B cell (primary cell): Measurements from ENCODE around the gene LRRC8B. TPM values are rescaled to one million over a fixed set of nuclear protein-coding genes. Genes with fewer than 3 reads are reported as not detected.
"Not testable (repeated sequence)": the region's sequence is repeated elsewhere in the genome, so short reads cannot be mapped to it uniquely, and the experiment has no call there.

Source experiments
- ATAC-seq: fragments of 200-7000 bp; cut with Tn5 transposase; one replicate; pipeline ENCODE4 v1.10.0; 2021; ENCODE audit warnings: low read depth, mild to moderate bottlenecking, moderate number of reproducible peaks, moderate library complexity
- CTCF ChIA-PET: fragments of 350-600 bp; sonication (Branson Sonifier 250); formaldehyde crosslinking; loops from one replicate; lab custom pipeline; 2021; ENCODE audit warnings: antibody characterized with exemption, inconsistent platforms; lab: Charles Lee
- POLR2A ChIA-PET: fragments of 350-600 bp; sonication (Branson Sonifier 250); formaldehyde crosslinking; loops from one replicate; lab custom pipeline; 2021; ENCODE audit warnings: antibody characterized with exemption; lab: Charles Lee
- DNase-seq: peaks from one replicate; pipeline ENCODE4 v3.0.0; 2013
- H2AFZ ChIP-seq: 2 replicates; pipeline ENCODE4 v1.6.1; 2012; ENCODE audit warnings: mild to moderate bottlenecking, low read depth, low read length; ENCODE audit not compliant: insufficient read depth, poor library complexity, severe bottlenecking
- H3K27ac ChIP-seq, 2 donors: 1 replicate in 1 of 2; 2 replicates in 1 of 2; pipeline ENCODE4 v1.5.1; 2012 to 2013; ENCODE audit warnings: low read length in 2 of 2, mild to moderate bottlenecking in 2 of 2, moderate library complexity in 1 of 2
- H3K27me3 ChIP-seq, 4 experiments: fragments of 200-600 bp in 1 of 4; sonication (generic) in 1 of 4; replicated peaks in 1 of 4; 1 replicate in 2 of 4; 2 replicates in 2 of 4; pipeline versions ENCODE4 v1.6.1 to v1.7.0; 2013 to 2016; ENCODE audit warnings: low read length in 3 of 4, mild to moderate bottlenecking in 2 of 4, mixed read lengths in 1 of 4, moderate library complexity in 1 of 4; ENCODE audit not compliant: insufficient read depth in 4 of 4, control insufficient read depth in 3 of 4; ENCODE audit errors: control extremely low read depth in 1 of 4
- H3K36me3 ChIP-seq, 2 experiments: replicated peaks in 1 of 2; 1 replicate in 1 of 2; 2 replicates in 1 of 2; pipeline versions ENCODE4 v1.6.1 to v1.7.1; 2013; ENCODE audit warnings: low read length in 1 of 2; ENCODE audit not compliant: insufficient read depth in 2 of 2, control insufficient read depth in 1 of 2; ENCODE audit errors: control extremely low read depth in 1 of 2, extremely low read depth in 1 of 2
- H3K4me1 ChIP-seq, 2 donors: fragments of 200-600 bp in 1 of 2; sonication (generic) in 1 of 2; 1 replicate in 1 of 2; 2 replicates in 1 of 2; pipeline versions ENCODE4 v1.5.1 to v1.6.1; 2013 to 2017; ENCODE audit warnings: low read length in 2 of 2; ENCODE audit not compliant: control insufficient read depth in 2 of 2, insufficient read depth in 2 of 2
- H3K4me2 ChIP-seq: replicated peaks from 2 replicates; pipeline ENCODE3; 2012; ENCODE audit warnings: mild to moderate bottlenecking, low read depth, low read length; ENCODE audit not compliant: poor library complexity, severe bottlenecking
- H3K4me3 ChIP-seq, 5 experiments: fragments of 200-600 bp in 1 of 5; sonication (generic) in 1 of 5; 1 replicate in 3 of 5; 2 replicates in 2 of 5; pipeline versions ENCODE4 v1.5.1 to v1.7.0; 2011 to 2016; ENCODE audit warnings: low read length in 4 of 5, mild to moderate bottlenecking in 4 of 5, low read depth in 2 of 5, control low read depth in 1 of 5, moderate library complexity in 1 of 5; ENCODE audit not compliant: insufficient read depth in 1 of 5; ENCODE audit errors: control extremely low read depth in 1 of 5, extremely low read depth in 1 of 5
- H3K79me2 ChIP-seq: fragments of 200-600 bp; sonication (generic); one replicate; pipeline ENCODE4 v1.6.0; 2016; ENCODE audit warnings: low read length; ENCODE audit not compliant: control insufficient read depth, insufficient read depth
- H3K9ac ChIP-seq: fragments of 200-600 bp; sonication (generic); 2 replicates; pipeline ENCODE4 v1.6.1; 2017; ENCODE audit warnings: mild to moderate bottlenecking, low read length, moderate library complexity
- H3K9me3 ChIP-seq, 3 donors: one replicate each; pipeline versions ENCODE4 v1.6.1 to v1.7.1; 2013; ENCODE audit warnings: low read length in 2 of 3; ENCODE audit not compliant: control insufficient read depth in 2 of 3, insufficient read depth in 1 of 3; ENCODE audit errors: control extremely low read depth in 1 of 3
- H4K20me1 ChIP-seq: 2 replicates; pipeline ENCODE4 v1.6.0; 2012; ENCODE audit warnings: mild to moderate bottlenecking, low read length; ENCODE audit not compliant: insufficient read depth, control insufficient read depth, poor library complexity, severe bottlenecking
- H3K27ac Mint-ChIP-seq: one replicate; pipeline ENCODE4 v1.8.0; 2021; ENCODE audit warnings: mixed read lengths
- H3K27me3 Mint-ChIP-seq: one replicate; pipeline ENCODE4 v1.8.0; 2021; ENCODE audit warnings: mixed read lengths
- H3K4me1 Mint-ChIP-seq: one replicate; pipeline ENCODE4 v1.8.0; 2021; ENCODE audit warnings: mixed read lengths
- H3K4me3 Mint-ChIP-seq: one replicate; pipeline ENCODE4 v1.8.0; 2021; ENCODE audit warnings: mixed read lengths
- H3K9me3 Mint-ChIP-seq: one replicate; pipeline ENCODE4 v1.8.0; 2022; ENCODE audit warnings: mixed read lengths; ENCODE audit not compliant: insufficient read depth
- CTCF ChIP-seq: fragments of 200-600 bp; IDR thresholded peaks from one replicate; pipeline ENCODE4 v1.8.0; 2022; ENCODE audit warnings: antibody characterized with exemption, mild to moderate bottlenecking
- EZH2 ChIP-seq: IDR thresholded peaks from 2 replicates; pipeline ENCODE4 v1.6.1; 2012; ENCODE audit warnings: borderline replicate concordance, low read depth, mild to moderate bottlenecking, moderate library complexity, low read length; ENCODE audit not compliant: insufficient read depth, poor library complexity, severe bottlenecking
- WGBS: methylation state at CpG from one replicate; pipeline ENCODE4 v1.1.5; 2013; ENCODE audit warnings: missing lambda C conversion rate; ENCODE audit not compliant: insufficient coverage; 5-methylcytosine and 5-hydroxymethylcytosine counted together
- intact Hi-C: fragments of 100-400 bp; cut with micrococcal nuclease; formaldehyde crosslinking; loops from one replicate; pipeline ENCODE4 v1.10.0; 2022
- polyA plus RNA-seq: library from polyadenylated mRNA; depleted of rRNA; stranded (reverse); fragments of >200 nt; gene quantifications from 2 replicates; pipeline ENCODE4 v1.2.3, GENCODE V29; 2012
- total RNA-seq, 2 donors: library from RNA; stranded (reverse); fragments of 120-200 nt in 1 of 2; gene quantifications; 1 replicate in 1 of 2; 2 replicates in 1 of 2; pipeline versions ENCODE4 v1.2.3 to v1.2.4, GENCODE V29; 2013 to 2022

Gene LRRC8B
- total and polyA plus RNA-seq, 2 donors (not counting 1 experiment from before 2014, with no cell fraction given) = 2.2 to 9.9 TPM

DNA sequence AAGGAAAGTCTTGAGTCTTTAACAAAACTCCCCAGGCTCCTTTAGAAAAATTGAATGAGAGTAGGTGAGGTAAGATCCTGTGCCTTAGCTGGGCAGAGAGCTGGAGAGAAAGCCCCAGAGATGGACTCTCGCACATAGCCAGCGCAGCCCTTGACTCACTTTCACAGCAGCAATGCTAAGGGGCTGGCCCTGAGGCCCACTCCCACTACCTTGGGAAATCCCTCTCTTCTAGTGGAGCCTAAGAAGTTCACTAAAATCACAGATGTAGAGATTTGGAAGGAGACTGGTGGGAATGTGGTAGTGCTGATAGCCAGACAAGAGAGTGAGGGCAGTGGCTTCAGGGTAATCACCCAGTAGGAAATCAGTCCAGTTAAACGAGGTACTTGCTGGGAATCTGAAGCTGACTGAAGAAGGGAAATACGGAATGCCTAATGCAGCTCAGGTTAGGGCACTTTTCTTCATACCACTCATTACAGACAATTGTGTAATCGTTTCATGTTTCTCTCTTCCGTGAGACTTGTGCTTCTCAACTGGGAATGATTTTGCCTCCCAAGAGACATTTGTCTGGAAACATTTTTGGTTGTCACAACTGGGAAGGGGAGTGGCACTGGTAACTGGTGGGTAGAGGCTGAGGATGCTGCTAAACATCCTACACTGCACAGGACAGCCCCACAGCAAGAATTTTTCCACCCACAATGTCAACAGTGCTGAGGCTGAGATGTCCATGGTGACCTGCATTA is 65.9 kb downstream of the LRRC8B start:
- ATAC-seq = no peak
- WGBS = 79% methylated on average over 2 of the region's 6 CpGs

GRCh38 chr1:89592861-89593302 is 68.3 kb downstream of the LRRC8B start:
- H3K27ac Mint-ChIP-seq, H3K9me3 ChIP-seq, H3K27me3 ChIP-seq, H3K9ac ChIP-seq, H4K20me1 ChIP-seq, H3K4me3 ChIP-seq, H3K79me2 ChIP-seq, H3K4me2 ChIP-seq, intact Hi-C loops, H3K27ac ChIP-seq, ATAC-seq, H3K4me3 Mint-ChIP-seq, H3K4me1 Mint-ChIP-seq, H2AFZ ChIP-seq, H3K4me1 ChIP-seq, H3K9me3 Mint-ChIP-seq, H3K36me3 ChIP-seq, DNase-seq, H3K27me3 Mint-ChIP-seq, POLR2A ChIA-PET: not testable (repeated sequence)
- CTCF ChIA-PET = interaction anchor here (0.9 to 1.0 kb wide), 2 partner anchors 11 to 109 kb away, joined by 3 read pairs; no protein-coding TSS in a partner anchor
- WGBS = 95% methylated on average over 13 of the region's 13 CpGs

More for the DNA sequence above, 65.9 kb downstream of the LRRC8B start:
- Histone ChIP-seq H3K9ac (no peak overlapping the region), H3K4me1 (no peaks in the 10 kb centered on the region), H3K4me2 (no peak overlapping the region), H2AFZ (no peak overlapping the region), H3K27me3 (no peaks in the 10 kb centered on the region), H3K36me3 (peaks cover 3 to 5% of the 10 kb centered on the region in 2 experiments), H4K20me1 (no peaks in the 10 kb centered on the region), H3K79me2 (no peaks in the 10 kb centered on the region), H3K9me3 (no peaks in the 10 kb centered on the region), H3K4me3 (no peak overlapping the region), H3K27ac (no peak overlapping the region)
- TF ChIP-seq EZH2 (no peak), CTCF (no peak)
- Mint-ChIP-seq H3K4me1 (peaks cover 5% of the 10 kb centered on the region), H3K27ac (no peak overlapping the region), H3K27me3 (no peaks in the 10 kb centered on the region), H3K4me3 (no peak overlapping the region), H3K9me3 (no peaks in the 10 kb centered on the region)
- ChIA-PET CTCF (interaction anchor here (0.7 to 2.2 kb wide), 4 partner anchors 8 to 172 kb away, joined by 3 to 5 read pairs (median 4); no protein-coding TSS in a partner anchor), POLR2A (no interaction called here)
- intact Hi-C loops = no loop called here
- no peak for DNase-seq
